DOHH2 (cell line): ENCODE data around the gene C1orf35.

Experiments
- H3F3A ChIP-seq: fragments of 200-600 bp; sonication (generic), shearing (Covaris generic); 2 replicates; pipeline ENCODE4 v1.6.0; 2016; ENCODE audit warnings: antibody characterized with exemption, mild to moderate bottlenecking; ENCODE audit not compliant: control insufficient read depth, insufficient read depth
- H3K27ac ChIP-seq: fragments of 200-600 bp; sonication (generic); 2 replicates; pipeline ENCODE4 v1.5.1; 2014; ENCODE audit warnings: low read depth, mild to moderate bottlenecking, low read length, moderate library complexity
- H3K27me3 ChIP-seq: fragments of 200-600 bp; sonication (generic); 2 replicates; pipeline ENCODE4 v1.6.1; 2014; ENCODE audit warnings: mild to moderate bottlenecking, low read length, mixed read lengths; ENCODE audit not compliant: control insufficient read depth
- H3K36me3 ChIP-seq: fragments of 200-600 bp; sonication (generic); 2 replicates; pipeline ENCODE4 v1.6.1; 2014; ENCODE audit warnings: mild to moderate bottlenecking, low read length, moderate library complexity, mixed read lengths; ENCODE audit not compliant: control insufficient read depth
- H3K4me1 ChIP-seq: fragments of 200-600 bp; sonication (generic); 2 replicates; pipeline ENCODE4 v1.6.1; 2014; ENCODE audit warnings: mild to moderate bottlenecking, low read length, mixed read lengths; ENCODE audit not compliant: control insufficient read depth
- H3K4me2 ChIP-seq: fragments of 200-600 bp; sonication (generic); 2 replicates; pipeline ENCODE4 v1.6.0; 2014; ENCODE audit warnings: mild to moderate bottlenecking, low read length, moderate library complexity
- H3K4me3 ChIP-seq: fragments of 200-600 bp; sonication (generic); 2 replicates; pipeline ENCODE4 v1.5.1; 2014; ENCODE audit warnings: mild to moderate bottlenecking, low read length, mixed read lengths
- H3K79me2 ChIP-seq: fragments of 200-600 bp; sonication (generic); 2 replicates; pipeline ENCODE4 v1.6.1; 2014; ENCODE audit warnings: mild to moderate bottlenecking, low read length, mixed read lengths; ENCODE audit not compliant: control insufficient read depth
- H3K9me2 ChIP-seq: fragments of 200-600 bp; sonication (generic); replicated peaks from 2 replicates; pipeline ENCODE4 v1.6.1; 2014; ENCODE audit warnings: mild to moderate bottlenecking, low read length, mixed read lengths; ENCODE audit not compliant: control insufficient read depth
- H3K9me3 ChIP-seq: fragments of 200-600 bp; sonication (generic); 2 replicates; pipeline ENCODE4 v1.6.1; 2014; ENCODE audit warnings: antibody characterized with exemption, low read length, mixed read lengths; ENCODE audit not compliant: control insufficient read depth, insufficient read depth
- H4K20me1 ChIP-seq: fragments of 200-600 bp; sonication (generic); 2 replicates; pipeline ENCODE4 v1.6.0; 2014; ENCODE audit warnings: low read depth, mild to moderate bottlenecking, antibody characterized with exemption, low read length, moderate library complexity; ENCODE audit not compliant: control insufficient read depth, insufficient read depth
- EZH2phosphoT487 ChIP-seq: fragments of 200-600 bp; sonication (generic); IDR thresholded peaks from 2 replicates; pipeline ENCODE4 v1.6.1; 2017; ENCODE audit warnings: borderline replicate concordance, mild to moderate bottlenecking, antibody characterized with exemption, low read length, moderate library complexity, mixed read lengths
- TF ChIP-seq, protein P1 (sequence below): fragments of 200-600 bp; sonication (generic); IDR thresholded peaks from one replicate; pipeline ENCODE4 v1.5.1; 2014; ENCODE audit warnings: antibody characterized with exemption, mild to moderate bottlenecking, low read depth, low read length; ENCODE audit not compliant: poor library complexity, severe bottlenecking

Gene C1orf35

DNA sequence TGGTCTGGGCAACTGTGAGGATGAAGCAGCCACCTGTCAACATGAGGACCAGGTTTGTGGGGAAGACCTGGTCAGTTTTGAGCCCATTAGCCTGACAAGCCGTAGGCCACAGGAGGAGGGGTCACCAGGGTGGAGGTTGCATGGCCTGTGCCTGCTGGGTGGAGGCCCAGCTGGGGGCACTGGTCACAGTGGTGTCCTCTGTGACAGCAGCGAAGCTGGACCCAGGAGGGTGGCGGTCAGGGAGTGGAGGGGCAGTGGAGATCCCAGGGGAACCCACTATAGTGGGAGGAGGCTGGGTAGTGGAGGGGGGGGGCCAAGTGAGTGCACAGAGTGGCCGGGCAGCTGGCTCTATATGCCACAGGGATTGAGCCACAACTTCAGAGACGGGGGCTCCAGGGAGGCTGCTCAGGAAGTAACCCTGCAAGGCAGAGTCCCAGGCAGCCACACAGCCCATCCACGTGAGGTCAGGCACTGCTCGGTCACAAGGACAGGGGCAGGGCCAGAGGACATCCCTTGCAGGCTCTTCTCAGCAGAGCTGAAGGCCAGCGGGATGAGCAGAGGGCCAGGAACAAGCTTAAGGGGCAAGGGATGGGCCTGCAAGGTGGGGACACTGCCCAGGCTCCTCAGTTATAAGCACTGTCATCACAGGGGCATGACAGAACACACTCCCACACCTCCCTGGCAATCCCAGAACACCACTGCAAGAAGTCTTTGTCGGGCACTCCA, 2.3 kb upstream of the C1orf35 start:
- Histone ChIP-seq H3K36me3 (peaks cover 36% of the 10 kb centered on the region), H3K9me2 (no peaks in the 10 kb centered on the region), H3K4me2 (no peak overlapping the region), H3K79me2 (peaks cover 45% of the 10 kb centered on the region), H3F3A (peaks cover 17% of the 10 kb centered on the region), H3K27ac (no peak overlapping the region), H3K4me1 (peaks cover 41% of the 10 kb centered on the region), H3K4me3 (no peak overlapping the region), H4K20me1 (no peaks in the 10 kb centered on the region; the same call in 1 of the 2 replicates), H3K9me3 (no peaks in the 10 kb centered on the region), H3K27me3 (no peaks in the 10 kb centered on the region)
- TF ChIP-seq, protein P1, sequence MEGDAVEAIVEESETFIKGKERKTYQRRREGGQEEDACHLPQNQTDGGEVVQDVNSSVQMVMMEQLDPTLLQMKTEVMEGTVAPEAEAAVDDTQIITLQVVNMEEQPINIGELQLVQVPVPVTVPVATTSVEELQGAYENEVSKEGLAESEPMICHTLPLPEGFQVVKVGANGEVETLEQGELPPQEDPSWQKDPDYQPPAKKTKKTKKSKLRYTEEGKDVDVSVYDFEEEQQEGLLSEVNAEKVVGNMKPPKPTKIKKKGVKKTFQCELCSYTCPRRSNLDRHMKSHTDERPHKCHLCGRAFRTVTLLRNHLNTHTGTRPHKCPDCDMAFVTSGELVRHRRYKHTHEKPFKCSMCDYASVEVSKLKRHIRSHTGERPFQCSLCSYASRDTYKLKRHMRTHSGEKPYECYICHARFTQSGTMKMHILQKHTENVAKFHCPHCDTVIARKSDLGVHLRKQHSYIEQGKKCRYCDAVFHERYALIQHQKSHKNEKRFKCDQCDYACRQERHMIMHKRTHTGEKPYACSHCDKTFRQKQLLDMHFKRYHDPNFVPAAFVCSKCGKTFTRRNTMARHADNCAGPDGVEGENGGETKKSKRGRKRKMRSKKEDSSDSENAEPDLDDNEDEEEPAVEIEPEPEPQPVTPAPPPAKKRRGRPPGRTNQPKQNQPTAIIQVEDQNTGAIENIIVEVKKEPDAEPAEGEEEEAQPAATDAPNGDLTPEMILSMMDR = no peak
- TF ChIP-seq EZH2phosphoT487 = no peak

DNA sequence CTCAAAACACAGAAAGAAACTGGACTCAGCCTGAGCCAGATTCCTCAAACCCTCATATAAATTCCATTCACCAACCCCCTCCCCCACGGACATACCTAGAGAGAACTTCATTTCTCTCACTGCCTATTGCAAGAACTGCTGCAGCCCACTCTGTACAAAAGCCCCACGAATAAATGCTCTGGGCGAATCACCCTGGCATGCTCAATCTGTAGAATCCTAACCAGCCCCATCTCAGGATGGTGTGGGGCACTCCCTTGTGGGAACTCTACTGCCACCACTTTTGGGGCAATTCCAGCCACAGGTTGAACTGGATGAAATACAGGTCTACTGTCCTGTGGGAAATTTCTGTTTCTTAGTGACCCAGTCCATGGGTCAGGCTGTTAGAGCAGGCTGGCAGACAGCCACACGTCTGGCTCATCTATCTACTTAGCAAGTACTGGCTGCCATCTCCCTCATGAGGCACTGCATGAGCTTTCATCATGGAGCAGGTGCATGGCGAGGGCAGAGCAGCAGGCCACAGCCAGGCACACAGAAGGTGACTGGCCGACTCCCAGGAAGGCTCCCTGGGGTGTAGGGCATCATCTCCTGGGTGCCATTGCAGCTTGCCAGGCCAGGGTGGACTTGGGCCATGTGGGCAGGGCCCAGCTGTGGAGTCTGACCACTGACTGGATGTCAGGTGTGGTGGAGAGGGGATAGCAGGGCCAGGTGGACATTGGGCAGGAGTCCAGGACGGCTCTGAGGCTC, 1.6 kb upstream of the C1orf35 start:
- Histone ChIP-seq H3K79me2 (peaks cover 45% of the 10 kb centered on the region), H3K27me3 (no peaks in the 10 kb centered on the region), H3K27ac (no peak overlapping the region), H3K36me3 (peaks cover 42% of the 10 kb centered on the region), H3K4me1 (peaks cover 34% of the 10 kb centered on the region), H3K9me3 (no peaks in the 10 kb centered on the region), H3K4me3 (peak overlapping the region; percentile 93), H3K4me2 (peak overlapping the region; percentile 63), H4K20me1 (no peaks in the 10 kb centered on the region; the same call in 1 of the 2 replicates), H3K9me2 (no peaks in the 10 kb centered on the region), H3F3A (peaks cover 16% of the 10 kb centered on the region)
- no peak for TF ChIP-seq EZH2phosphoT487
- TF ChIP-seq, protein P1 = no peak

DNA sequence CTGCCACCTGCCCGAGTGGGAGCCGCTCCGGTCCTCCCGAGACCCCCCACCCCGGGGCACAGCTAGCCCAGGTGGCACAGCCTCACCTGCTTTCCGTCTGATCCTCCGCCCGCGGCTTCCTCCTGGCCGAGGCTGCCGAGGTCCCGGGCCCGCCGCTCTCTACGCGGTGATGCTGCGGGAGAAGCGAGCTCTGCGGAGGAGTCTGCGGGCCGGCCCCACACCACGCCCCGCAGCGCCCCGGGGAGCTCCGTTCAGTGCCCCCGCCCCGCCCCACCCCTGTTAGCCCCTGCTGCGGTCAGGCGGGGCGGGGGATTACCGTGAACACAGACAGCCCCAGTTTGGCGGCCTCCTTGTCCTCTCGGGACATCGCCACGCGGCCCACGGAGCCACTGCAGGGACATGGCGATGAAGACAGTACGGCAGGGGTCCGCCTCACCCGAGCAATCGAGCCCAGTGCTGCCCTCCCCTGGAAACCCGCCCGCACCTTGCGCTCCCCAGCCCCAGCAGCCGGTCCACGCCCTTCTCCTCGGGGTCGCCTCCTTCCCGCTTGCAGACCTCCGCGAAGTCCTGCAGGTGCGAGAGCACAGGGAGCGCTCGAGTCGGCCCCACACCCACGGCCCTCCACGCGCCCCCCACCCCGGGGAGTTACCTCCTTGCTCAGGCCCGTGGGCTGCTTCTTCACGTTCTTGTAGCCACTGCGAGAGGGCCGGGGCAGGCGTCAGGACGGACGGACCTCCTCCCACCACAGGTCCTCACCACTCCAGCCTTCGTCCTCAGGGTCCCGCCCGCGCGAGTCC, 933 bp downstream of the C1orf35 start:
- Histone ChIP-seq H3K4me3 (peak overlapping the region; percentile 93), H3K4me1 (peaks cover 24% of the 10 kb centered on the region), H3K4me2 (peak overlapping the region; percentile 63), H4K20me1 (peaks cover 2% of the 10 kb centered on the region; the same call in 1 of the 2 replicates), H3K27me3 (no peaks in the 10 kb centered on the region), H3F3A (peaks cover 20% of the 10 kb centered on the region), H3K9me3 (no peaks in the 10 kb centered on the region), H3K79me2 (peaks cover 45% of the 10 kb centered on the region), H3K27ac (peak overlapping the region; percentile 36; the same call in 1 of the 2 replicates), H3K36me3 (peaks cover 61% of the 10 kb centered on the region), H3K9me2 (no peaks in the 10 kb centered on the region)
- TF ChIP-seq EZH2phosphoT487 = no peak
- TF ChIP-seq, protein P1 = peak; percentile 47
